H1 (cell line): Measurements from ENCODE around the gene KCNMA1.

Experiments
- CBX5 ChIP-seq: fragments of 300-800, 300-1000 bp; sonication (generic); IDR thresholded peaks from 2 replicates; pipeline ENCODE4 v1.7.1; 2016; ENCODE audit warnings: antibody characterized with exemption, low read length, low read depth
- CEBPB ChIP-seq: IDR thresholded peaks from 2 replicates; pipeline ENCODE4 v1.6.1; 2012; ENCODE audit warnings: low read depth, low read length
- CTCF ChIP-seq, 3 experiments: IDR thresholded peaks; 1 replicate in 2 of 3; 2 replicates in 1 of 3; pipeline versions ENCODE4 v1.5.1 to v1.6.1; 2011; ENCODE audit warnings: low read length in 3 of 3, mild to moderate bottlenecking in 3 of 3, inconsistent platforms in 2 of 3, low read depth in 1 of 3, moderate library complexity in 1 of 3; ENCODE audit not compliant: insufficient read depth in 1 of 3; ENCODE audit errors: control extremely low read depth in 1 of 3
- EP300 ChIP-seq, 2 experiments: IDR thresholded peaks; 1 replicate in 1 of 2; 2 replicates in 1 of 2; pipeline ENCODE4 v1.6.1; 2011 to 2012; ENCODE audit warnings: low read depth in 2 of 2, low read length in 2 of 2, mild to moderate bottlenecking in 2 of 2, borderline replicate concordance in 1 of 2, inconsistent platforms in 1 of 2, moderate library complexity in 1 of 2
- EZH2 ChIP-seq: fragments of 200-600 bp; sonication (generic); IDR thresholded peaks from 2 replicates; pipeline ENCODE4 v1.7.1; 2012; ENCODE audit warnings: low read depth, mild to moderate bottlenecking, moderate library complexity, low read length, inconsistent platforms; ENCODE audit not compliant: severe bottlenecking
- FOSL1 ChIP-seq: IDR thresholded peaks from 2 replicates; pipeline ENCODE4 v1.6.1; 2011; ENCODE audit warnings: mild to moderate bottlenecking, low read depth, low read length, moderate library complexity; ENCODE audit not compliant: insufficient read depth
- GABPA ChIP-seq: IDR thresholded peaks from 2 replicates; pipeline ENCODE4 v1.6.1; 2011; ENCODE audit warnings: mild to moderate bottlenecking, low read length, moderate library complexity, borderline replicate concordance; ENCODE audit not compliant: insufficient read depth
- POLR2A ChIP-seq, 2 experiments: IDR thresholded peaks; 1 replicate in 1 of 2; 2 replicates in 1 of 2; pipeline ENCODE4 v1.6.1; 2011; ENCODE audit warnings: low read depth in 2 of 2, low read length in 2 of 2, mild to moderate bottlenecking in 2 of 2; ENCODE audit errors: control extremely low read depth in 1 of 2
- RAD21 ChIP-seq, 2 experiments: IDR thresholded peaks in 1 of 2; conservative IDR thresholded peaks in 1 of 2; 2 replicates each; pipeline ENCODE4 v1.6.1; 2011; ENCODE audit warnings: low read depth in 2 of 2, low read length in 2 of 2, improper control_type of control experiment in 1 of 2, inconsistent platforms in 1 of 2, mild to moderate bottlenecking in 1 of 2, moderate library complexity in 1 of 2
- RNF2 ChIP-seq: fragments of 200-900, 300-1000 bp; sonication (generic); IDR thresholded peaks from 2 replicates; pipeline ENCODE4 v1.7.1; 2016; ENCODE audit warnings: borderline replicate concordance, low read depth, mild to moderate bottlenecking, antibody characterized with exemption, low read length; ENCODE audit not compliant: poor library complexity, severe bottlenecking; ENCODE audit errors: missing control alignments
- TEAD4 ChIP-seq: IDR thresholded peaks from 2 replicates; pipeline ENCODE4 v1.6.1; 2012; ENCODE audit warnings: low read depth, low read length, inconsistent platforms, mixed read lengths
- ZNF274 ChIP-seq: IDR thresholded peaks from 2 replicates; pipeline ENCODE4 v1.7.0; 2012; ENCODE audit warnings: low read length, borderline replicate concordance; ENCODE audit errors: extremely low read depth

GRCh38 chr10:77001206-77001605, 636.4 kb downstream of the KCNMA1 start:
- TF ChIP-seq CTCF (IDR thresholded peaks at IDR 0.05; ENCODE audit: control extremely low read depth in 1 of 3, insufficient read depth in 1 of 3, low read depth in 1 of 3, low read length in 3 of 3) (no peak), GABPA (no peak), FOSL1 (no peak), POLR2A (IDR thresholded peaks at IDR 0.05; ENCODE audit: control extremely low read depth in 1 of 2, low read depth in 2 of 2, low read length in 2 of 2) (no peak), EZH2 (no peak), RAD21 (IDR thresholded peaks at IDR 0.05 in 1 of 2, conservative IDR thresholded peaks at IDR 0.05 in 1 of 2; ENCODE audit: low read depth in 2 of 2, low read length in 2 of 2) (no peak), TEAD4 (no peak), RNF2 (no peak), EP300 (IDR thresholded peaks at IDR 0.05; ENCODE audit: borderline replicate concordance in 1 of 2, low read depth in 2 of 2, low read length in 2 of 2) (no peak), CBX5 (no peak), CEBPB (no peak), ZNF274 (no peak)
